GM10266 (cell line): ENCODE measurements around the gene DST.

Experiments
- DNase-seq: peaks from one replicate; pipeline ENCODE4 v3.0.0; 2012; ENCODE audit errors: extremely low spot score
- TF ChIP-seq, protein P1 (sequence below): IDR thresholded peaks from 2 replicates; pipeline ENCODE4 v1.5.1; 2012; ENCODE audit warnings: mild to moderate bottlenecking, low read depth; ENCODE audit not compliant: control insufficient read depth, insufficient read depth; ENCODE audit errors: missing control alignments

DST gene

DNA sequence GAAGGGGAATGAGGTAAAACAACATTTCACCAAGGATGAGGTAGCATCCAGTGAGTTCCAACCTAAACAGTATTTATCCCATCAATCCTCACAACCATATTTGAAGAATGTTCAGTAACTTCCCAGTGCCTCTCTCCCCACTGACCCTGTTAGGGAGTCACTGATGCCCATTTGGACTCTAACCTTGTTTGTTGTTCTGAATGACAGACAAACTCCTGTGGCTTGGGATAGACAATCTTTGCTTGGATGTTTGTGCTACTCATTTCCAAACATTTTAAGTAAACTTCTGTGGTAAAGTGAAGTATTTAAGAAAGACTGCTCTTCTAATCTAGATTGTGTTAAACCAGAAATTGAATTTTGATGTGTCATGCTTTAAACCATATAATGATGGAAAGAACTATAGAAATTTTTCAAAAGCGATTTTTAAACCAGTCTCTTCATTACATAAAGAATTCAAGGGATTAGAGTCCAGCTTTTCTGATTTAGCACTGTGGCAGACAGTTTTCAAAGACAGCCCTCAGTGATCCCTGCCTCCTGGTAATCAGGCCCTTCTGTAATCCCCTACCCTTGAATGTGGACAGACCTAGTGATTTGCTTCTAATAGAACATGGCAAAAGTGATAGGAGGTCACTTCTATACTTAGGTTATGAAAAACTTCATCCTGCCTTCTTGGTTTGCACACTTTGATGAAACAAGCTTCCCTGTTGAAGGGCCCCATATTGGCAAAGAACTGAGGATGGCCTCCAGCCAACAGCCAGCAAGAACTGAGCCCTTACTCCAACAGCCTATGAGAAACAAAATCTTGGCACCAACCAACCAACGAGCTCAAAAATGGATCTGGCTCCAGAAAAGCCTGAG is 191.6 kb downstream of the DST start:
- TF ChIP-seq, protein P1, sequence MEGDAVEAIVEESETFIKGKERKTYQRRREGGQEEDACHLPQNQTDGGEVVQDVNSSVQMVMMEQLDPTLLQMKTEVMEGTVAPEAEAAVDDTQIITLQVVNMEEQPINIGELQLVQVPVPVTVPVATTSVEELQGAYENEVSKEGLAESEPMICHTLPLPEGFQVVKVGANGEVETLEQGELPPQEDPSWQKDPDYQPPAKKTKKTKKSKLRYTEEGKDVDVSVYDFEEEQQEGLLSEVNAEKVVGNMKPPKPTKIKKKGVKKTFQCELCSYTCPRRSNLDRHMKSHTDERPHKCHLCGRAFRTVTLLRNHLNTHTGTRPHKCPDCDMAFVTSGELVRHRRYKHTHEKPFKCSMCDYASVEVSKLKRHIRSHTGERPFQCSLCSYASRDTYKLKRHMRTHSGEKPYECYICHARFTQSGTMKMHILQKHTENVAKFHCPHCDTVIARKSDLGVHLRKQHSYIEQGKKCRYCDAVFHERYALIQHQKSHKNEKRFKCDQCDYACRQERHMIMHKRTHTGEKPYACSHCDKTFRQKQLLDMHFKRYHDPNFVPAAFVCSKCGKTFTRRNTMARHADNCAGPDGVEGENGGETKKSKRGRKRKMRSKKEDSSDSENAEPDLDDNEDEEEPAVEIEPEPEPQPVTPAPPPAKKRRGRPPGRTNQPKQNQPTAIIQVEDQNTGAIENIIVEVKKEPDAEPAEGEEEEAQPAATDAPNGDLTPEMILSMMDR: no peak
- DNase-seq: no peak

DNA sequence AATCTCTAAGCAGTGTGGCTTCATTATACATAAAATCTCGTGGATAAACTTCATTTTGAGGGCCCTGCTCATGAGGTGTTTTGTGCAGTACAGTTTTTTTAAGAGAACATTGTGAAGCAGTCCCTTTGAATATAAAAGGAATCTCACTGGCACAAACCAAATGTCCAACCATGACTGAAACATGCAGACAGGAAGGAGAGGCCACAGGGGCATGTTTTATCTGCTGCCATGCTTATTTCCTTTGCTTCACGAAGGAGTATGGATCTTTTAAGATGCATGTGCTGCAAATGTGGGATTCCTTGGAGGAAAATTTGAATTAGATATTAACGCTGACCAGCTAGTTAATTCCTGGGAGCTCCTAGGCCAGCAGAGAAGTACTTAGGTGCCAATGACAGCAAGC is 192.3 kb downstream of the DST start:
- DNase-seq: no peak
- TF ChIP-seq, protein P1: no peak

DNA sequence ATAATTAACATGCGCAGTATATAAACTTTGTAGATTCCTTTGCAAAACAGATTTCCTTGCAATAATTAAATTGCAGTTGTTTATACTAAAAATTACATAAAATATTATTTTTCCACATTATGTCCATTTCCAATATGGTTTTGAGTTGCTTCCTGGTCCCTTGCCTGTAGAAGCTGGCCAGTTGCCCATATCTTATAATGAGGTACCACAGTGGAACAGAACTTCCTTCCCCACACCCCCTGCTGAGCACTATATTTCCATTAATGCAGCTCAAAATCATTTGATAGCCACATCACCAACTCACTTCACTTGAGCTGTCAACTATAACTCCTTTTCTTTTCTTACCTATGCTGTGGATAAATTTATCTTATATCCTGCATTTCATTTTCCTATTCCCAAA is 194.6 kb downstream of the DST start:
- DNase-seq: no peak
- TF ChIP-seq, protein P1: no peak

DNA sequence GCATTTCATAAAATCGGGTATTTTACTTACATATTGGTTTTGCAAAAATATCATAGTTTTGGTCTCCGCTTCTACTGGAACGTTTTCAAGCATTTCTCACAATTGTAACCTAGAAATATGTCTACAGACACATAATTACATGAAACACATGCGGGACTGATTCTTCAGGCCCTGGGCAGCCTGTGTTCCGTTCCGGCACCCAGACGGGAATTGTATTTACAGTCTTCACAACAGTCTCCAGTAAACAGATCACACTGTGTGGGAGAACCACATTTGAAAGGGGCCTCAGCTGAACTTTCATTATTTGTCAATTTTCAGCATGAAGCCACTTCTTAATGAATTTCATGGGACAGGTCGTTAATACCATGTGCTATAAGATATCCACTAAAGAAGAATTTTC is 196.9 kb downstream of the DST start:
- DNase-seq: no peak
- TF ChIP-seq, protein P1: no peak

DNA sequence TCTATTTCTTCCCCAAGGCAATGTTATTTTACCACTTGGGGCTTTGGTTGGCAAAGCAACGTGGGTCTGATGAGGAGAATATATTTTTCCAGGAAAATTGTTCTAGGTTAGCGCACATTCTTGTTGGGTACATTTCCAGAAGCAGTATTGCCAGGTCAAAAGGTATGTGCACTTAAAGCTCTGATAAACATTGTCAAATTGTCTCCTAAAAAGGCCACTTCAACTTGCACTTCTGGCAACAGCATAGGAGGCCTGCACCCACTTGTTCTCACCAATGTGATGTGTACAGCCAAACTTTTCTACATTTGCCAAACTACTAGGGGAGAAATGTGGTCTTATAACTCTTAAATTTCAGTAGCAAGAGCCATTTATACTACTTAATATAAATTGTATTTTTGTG is 197.8 kb downstream of the DST start:
- no peak for DNase-seq
- TF ChIP-seq, protein P1: no peak

DNA sequence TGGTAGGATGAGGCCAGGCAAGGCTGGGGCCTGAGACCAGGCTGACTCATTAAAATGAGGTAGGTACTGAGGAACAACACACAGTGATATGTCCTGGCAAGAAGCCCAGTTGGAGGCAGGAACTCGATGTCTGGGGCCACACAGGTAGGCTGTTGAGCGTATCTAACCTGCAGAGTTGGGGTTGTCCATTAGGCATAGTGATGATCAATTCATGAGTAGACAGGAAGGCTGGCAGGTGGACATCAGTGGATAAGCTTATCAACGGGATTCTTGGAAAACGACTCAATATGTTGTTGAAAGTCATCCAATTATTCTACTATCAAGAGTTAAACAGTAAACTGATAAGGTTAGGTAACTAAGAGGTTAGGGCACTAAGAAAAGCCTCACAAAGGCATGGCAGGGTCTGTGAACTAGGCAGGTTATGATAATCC is 202.1 kb downstream of the DST start:
- no peak for DNase-seq
- TF ChIP-seq, protein P1: no peak

DNA sequence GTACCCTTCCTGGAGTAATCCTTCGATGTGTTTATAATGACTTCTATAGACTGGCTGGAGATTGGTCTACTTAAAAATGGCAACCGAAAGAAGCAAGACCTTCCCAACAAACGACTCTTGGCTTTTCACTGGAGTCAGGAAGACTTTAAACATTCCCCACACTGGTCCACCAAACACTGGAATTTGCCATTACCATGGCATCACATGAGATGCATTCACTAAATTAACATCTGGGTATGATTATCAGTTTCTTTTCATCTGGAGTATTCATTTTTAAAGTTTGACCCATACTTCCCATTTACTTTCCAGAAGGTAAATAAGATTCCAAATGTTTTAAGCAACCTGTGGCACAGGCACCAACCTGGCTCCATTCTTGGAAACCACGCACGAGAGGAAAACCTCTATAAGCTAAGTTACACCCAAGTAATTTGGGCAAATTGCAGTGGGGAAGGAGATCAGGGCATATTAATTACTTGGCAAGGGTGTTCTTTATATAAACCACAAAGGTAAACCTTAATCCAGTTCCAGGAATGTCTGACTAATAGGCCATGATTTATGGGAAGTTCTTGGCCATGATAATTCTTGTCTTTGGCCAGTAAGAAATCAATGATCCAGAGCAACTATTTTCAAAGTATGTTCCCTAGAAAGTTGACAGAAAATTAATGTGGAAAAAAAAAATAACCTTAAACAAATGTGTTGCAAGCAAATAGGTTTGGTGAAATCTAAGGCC is 205.4 kb downstream of the DST start:
- DNase-seq: no peak
- TF ChIP-seq, protein P1: no peak
